ENCODE results near the gene PSMG3. TPM values are rescaled to one million over a fixed set of nuclear protein-coding genes. Genes with fewer than 3 reads are reported as not detected.

The PSMG3 gene
- polyA plus RNA-seq, 1 donor (not counting 4 experiments of a cell fraction or from before 2014, with no cell fraction given), result 49.6 TPM

DNA sequence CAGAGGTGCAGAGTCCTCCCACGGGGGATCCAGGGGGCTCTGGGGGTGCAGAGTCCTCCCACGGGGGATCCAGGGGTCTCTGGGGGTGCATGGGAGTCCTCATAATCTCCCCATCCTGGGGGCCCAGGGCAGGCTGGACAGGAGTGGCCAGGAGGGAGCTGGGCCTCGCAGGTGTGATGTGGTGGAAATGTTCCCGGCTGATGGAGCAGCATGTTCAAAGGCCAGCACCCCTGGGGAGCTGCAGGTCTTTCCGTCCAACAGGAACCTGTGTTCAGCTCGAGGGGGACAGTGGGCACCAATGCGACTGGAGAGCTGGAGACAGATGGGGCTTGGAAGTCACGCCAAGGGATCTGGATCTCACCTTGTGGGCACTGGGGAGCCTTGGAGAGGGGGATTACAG is 38.5 kb upstream of the PSMG3 start:
- peaks cover 5% of the 10 kb centered on the region for H3K27me3 ChIP-seq (ENCODE audit: control insufficient read depth, extremely low read depth, insufficient read depth, low read length)
- FAIRE-seq (no peak), DNase-seq (ENCODE audit: low read depth, low spot score) (no peak)
- no peak overlapping the region for H2AFZ ChIP-seq (ENCODE audit: control insufficient read depth, low read length)
- H3K4me2 ChIP-seq (ENCODE audit: control insufficient read depth, extremely low read depth, insufficient read depth, low read depth, low read length), result no peak overlapping the region
- H3K4me1 ChIP-seq (ENCODE audit: control insufficient read depth, extremely low read depth, insufficient read depth, low read length), result no peaks in the 10 kb centered on the region
- no peak for TF ChIP-seq EZH2 (IDR thresholded peaks at IDR 0.05; ENCODE audit: low read length)
- TF ChIP-seq, protein P1, sequence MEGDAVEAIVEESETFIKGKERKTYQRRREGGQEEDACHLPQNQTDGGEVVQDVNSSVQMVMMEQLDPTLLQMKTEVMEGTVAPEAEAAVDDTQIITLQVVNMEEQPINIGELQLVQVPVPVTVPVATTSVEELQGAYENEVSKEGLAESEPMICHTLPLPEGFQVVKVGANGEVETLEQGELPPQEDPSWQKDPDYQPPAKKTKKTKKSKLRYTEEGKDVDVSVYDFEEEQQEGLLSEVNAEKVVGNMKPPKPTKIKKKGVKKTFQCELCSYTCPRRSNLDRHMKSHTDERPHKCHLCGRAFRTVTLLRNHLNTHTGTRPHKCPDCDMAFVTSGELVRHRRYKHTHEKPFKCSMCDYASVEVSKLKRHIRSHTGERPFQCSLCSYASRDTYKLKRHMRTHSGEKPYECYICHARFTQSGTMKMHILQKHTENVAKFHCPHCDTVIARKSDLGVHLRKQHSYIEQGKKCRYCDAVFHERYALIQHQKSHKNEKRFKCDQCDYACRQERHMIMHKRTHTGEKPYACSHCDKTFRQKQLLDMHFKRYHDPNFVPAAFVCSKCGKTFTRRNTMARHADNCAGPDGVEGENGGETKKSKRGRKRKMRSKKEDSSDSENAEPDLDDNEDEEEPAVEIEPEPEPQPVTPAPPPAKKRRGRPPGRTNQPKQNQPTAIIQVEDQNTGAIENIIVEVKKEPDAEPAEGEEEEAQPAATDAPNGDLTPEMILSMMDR (optimal IDR thresholded peaks at IDR 0.05 in 1 of 3, IDR thresholded peaks at IDR 0.05 in 1 of 3, conservative IDR thresholded peaks at IDR 0.05 in 1 of 3; ENCODE audit: extremely low read depth in 1 of 3, insufficient read depth in 2 of 3, low read length in 3 of 3), result no peak
- H4K20me1 ChIP-seq (ENCODE audit: control insufficient read depth, extremely low read depth, insufficient read depth, low read length), result no peaks in the 10 kb centered on the region
- no peak overlapping the region for H3K27ac ChIP-seq (ENCODE audit: control insufficient read depth, insufficient read depth, low read length)
- H3K4me3 ChIP-seq (ENCODE audit: control insufficient read depth in 2 of 3, extremely low read depth in 1 of 3, insufficient read depth in 2 of 3, low read depth in 1 of 3, low read length in 3 of 3), result no peak overlapping the region
- dilution Hi-C loops (cut with MboI; ENCODE audit: extremely low pct_ligation_motif_present, low sequenced_read_pairs), result no loop called here
- H3K9me1 ChIP-seq (ENCODE audit: control insufficient read depth, extremely low read depth, insufficient read depth, low read length), result no peaks in the 10 kb centered on the region
- H3K9ac ChIP-seq (ENCODE audit: control insufficient read depth, extremely low read depth, insufficient read depth, low read length), result no peak overlapping the region
- H3K79me2 ChIP-seq (ENCODE audit: control insufficient read depth, insufficient read depth, low read length), result no peaks in the 10 kb centered on the region
- H3K36me3 ChIP-seq (ENCODE audit: control insufficient read depth in 2 of 2, extremely low read depth in 1 of 2, insufficient read depth in 2 of 2, low read length in 2 of 2), result no peaks in the 10 kb centered on the region
- H3K9me3 ChIP-seq (ENCODE audit: control insufficient read depth, low read depth, low read length), result no peaks in the 10 kb centered on the region

DNA sequence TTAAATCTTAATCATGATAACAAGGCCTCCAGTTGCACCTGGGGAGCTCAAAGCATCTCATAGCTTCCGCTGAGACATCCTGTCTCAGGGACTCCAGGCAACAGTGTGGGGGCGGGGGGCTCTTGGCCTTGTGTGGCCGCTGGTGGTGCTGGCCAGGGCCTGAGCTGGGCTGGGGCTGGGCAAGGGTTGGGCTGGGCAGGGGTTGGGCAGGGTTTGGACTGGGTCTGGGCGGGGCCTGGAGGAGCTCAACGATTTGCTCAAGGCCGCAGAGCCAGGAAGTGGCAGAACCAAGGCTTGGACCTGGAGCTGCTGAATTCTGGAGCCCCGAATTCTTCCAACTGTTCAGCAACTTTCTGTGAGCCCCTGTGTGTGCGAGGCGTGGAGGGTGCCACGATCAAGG is 37.9 kb upstream of the PSMG3 start:
- Histone ChIP-seq H3K4me2 (ENCODE audit: control insufficient read depth, extremely low read depth, insufficient read depth, low read depth, low read length) (no peak overlapping the region), H3K9ac (ENCODE audit: control insufficient read depth, extremely low read depth, insufficient read depth, low read length) (no peak overlapping the region), H3K36me3 (ENCODE audit: control insufficient read depth in 2 of 2, extremely low read depth in 1 of 2, insufficient read depth in 2 of 2, low read length in 2 of 2) (no peaks in the 10 kb centered on the region), H4K20me1 (ENCODE audit: control insufficient read depth, extremely low read depth, insufficient read depth, low read length) (no peaks in the 10 kb centered on the region), H2AFZ (ENCODE audit: control insufficient read depth, low read length) (no peak overlapping the region), H3K4me1 (ENCODE audit: control insufficient read depth, extremely low read depth, insufficient read depth, low read length) (no peaks in the 10 kb centered on the region), H3K9me3 (ENCODE audit: control insufficient read depth, low read depth, low read length) (no peaks in the 10 kb centered on the region), H3K9me1 (ENCODE audit: control insufficient read depth, extremely low read depth, insufficient read depth, low read length) (no peaks in the 10 kb centered on the region), H3K27me3 (ENCODE audit: control insufficient read depth, extremely low read depth, insufficient read depth, low read length) (peaks cover 5% of the 10 kb centered on the region), H3K27ac (ENCODE audit: control insufficient read depth, insufficient read depth, low read length) (no peak overlapping the region), H3K4me3 (ENCODE audit: control insufficient read depth in 2 of 3, extremely low read depth in 1 of 3, insufficient read depth in 2 of 3, low read depth in 1 of 3, low read length in 3 of 3) (no peak overlapping the region), H3K79me2 (ENCODE audit: control insufficient read depth, insufficient read depth, low read length) (no peaks in the 10 kb centered on the region)
- dilution Hi-C loops (cut with MboI; ENCODE audit: extremely low pct_ligation_motif_present, low sequenced_read_pairs), result no loop called here
- FAIRE-seq (no peak), DNase-seq (ENCODE audit: low read depth, low spot score) (no peak)
- TF ChIP-seq, protein P1 (optimal IDR thresholded peaks at IDR 0.05 in 1 of 3, IDR thresholded peaks at IDR 0.05 in 1 of 3, conservative IDR thresholded peaks at IDR 0.05 in 1 of 3; ENCODE audit: extremely low read depth in 1 of 3, insufficient read depth in 2 of 3, low read length in 3 of 3), result no peak
- TF ChIP-seq EZH2 (IDR thresholded peaks at IDR 0.05; ENCODE audit: low read length), result no peak
